ENCODE data around the gene CLMP. TPM values are rescaled to one million over a fixed set of nuclear protein-coding genes. Genes with fewer than 3 reads are reported as not detected.

The CLMP gene
- total RNA-seq, 1 donor from 2014 or later = 2.3 TPM

DNA sequence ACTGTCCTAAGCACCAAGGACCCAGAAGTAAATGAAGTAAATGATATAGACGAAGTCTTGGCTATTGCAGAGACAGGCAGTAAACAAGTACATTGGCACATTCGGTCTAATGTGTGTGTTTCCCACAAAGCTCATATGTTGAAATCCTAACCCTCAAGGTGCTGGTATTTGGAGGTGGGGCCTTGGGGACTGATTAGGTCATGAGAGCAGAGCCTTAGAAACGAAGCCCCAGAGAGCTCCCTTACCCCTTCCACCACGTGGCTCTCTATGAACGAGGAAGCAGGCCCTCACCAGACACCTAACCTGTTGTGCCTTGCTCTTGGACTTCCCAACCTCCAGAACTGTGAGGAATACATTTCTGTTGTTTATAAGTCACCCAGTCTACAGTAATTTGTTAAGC is 14.9 kb downstream of the CLMP start:
- Mint-ChIP-seq H3K4me3 (ENCODE audit: low read depth) (no peak overlapping the region), H3K4me1 (ENCODE audit: low read depth) (peaks cover 7% of the 10 kb centered on the region), H3K9me3 (ENCODE audit: low read depth) (no peaks in the 10 kb centered on the region), H3K36me3 (ENCODE audit: insufficient read depth) (no peaks in the 10 kb centered on the region), H3K27me3 (peaks cover 23% of the 10 kb centered on the region), H3K27ac (no peak overlapping the region)
- no peak for DNase-seq (ENCODE audit: low spot score, unreplicated experiment)
- TF ChIP-seq CTCF (IDR thresholded peaks at IDR 0.05; ENCODE audit: unreplicated experiment) = no peak

- no peaks in the 10 kb centered on the region for H3K9me3 Mint-ChIP-seq (ENCODE audit: low read depth)
- no peak overlapping the region for H3K4me3 Mint-ChIP-seq (ENCODE audit: low read depth)
- peaks cover 20% of the 10 kb centered on the region for H3K27me3 Mint-ChIP-seq
- no peak overlapping the region for H3K27ac Mint-ChIP-seq
- DNase-seq (ENCODE audit: low spot score, unreplicated experiment) = no peak
- no peaks in the 10 kb centered on the region for H3K36me3 Mint-ChIP-seq (ENCODE audit: insufficient read depth)
- TF ChIP-seq CTCF (IDR thresholded peaks at IDR 0.05; ENCODE audit: unreplicated experiment) = no peak
- H3K4me1 Mint-ChIP-seq (ENCODE audit: low read depth) = peaks cover 2% of the 10 kb centered on the region
Measured at GRCh38 chr11:123179586-123179985, 15.5 kb downstream of the CLMP start.

DNA sequence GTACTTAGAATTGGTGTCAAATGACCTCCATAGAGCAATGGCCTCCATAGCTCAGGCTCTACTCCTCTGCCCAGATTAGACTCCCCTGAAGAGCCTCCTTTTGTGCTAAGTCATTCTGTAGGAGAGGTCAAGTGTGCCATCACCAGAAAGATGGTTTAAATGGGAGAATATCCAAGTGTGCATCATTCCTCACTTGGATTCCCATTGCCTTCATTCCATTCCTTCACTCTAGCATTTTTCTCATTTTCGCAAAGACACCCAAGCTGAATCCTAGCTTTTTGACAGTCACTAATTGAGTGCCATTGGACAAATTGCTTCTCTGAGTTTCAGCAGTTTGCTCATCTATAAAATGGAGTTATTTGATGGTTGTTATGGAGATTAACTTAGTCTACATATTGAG is 16.9 kb downstream of the CLMP start:
- H3K4me1 Mint-ChIP-seq (ENCODE audit: low read depth) = no peaks in the 10 kb centered on the region
- H3K27me3 Mint-ChIP-seq = peaks cover 20% of the 10 kb centered on the region
- TF ChIP-seq CTCF (IDR thresholded peaks at IDR 0.05; ENCODE audit: unreplicated experiment) = no peak

DNA sequence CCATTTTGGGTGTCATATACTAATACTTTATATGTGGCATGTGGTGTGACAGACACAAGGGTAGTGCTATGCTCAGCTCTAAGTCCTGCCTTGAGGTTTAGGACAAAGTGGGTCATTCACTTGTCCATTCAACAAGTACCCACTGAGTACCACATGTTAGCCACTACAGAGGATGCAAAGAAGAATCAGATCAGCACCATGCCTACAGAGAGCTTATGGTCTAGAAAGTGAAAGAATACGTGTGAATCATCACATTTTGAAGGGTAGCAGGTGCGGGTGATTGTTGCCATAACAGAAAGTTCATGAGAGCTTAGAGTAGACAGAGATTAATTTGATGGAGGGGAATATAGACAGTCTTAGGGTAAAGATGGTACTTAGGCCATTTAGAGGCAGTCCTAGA is 18.3 kb downstream of the CLMP start:
- DNase-seq (ENCODE audit: low spot score, unreplicated experiment) = no peak
- peaks cover 11% of the 10 kb centered on the region for H3K27me3 Mint-ChIP-seq
- no peaks in the 10 kb centered on the region for H3K9me3 Mint-ChIP-seq (ENCODE audit: low read depth)
- no peaks in the 10 kb centered on the region for H3K36me3 Mint-ChIP-seq (ENCODE audit: insufficient read depth)
- no peaks in the 10 kb centered on the region for H3K4me1 Mint-ChIP-seq (ENCODE audit: low read depth)
- no peak for TF ChIP-seq CTCF (IDR thresholded peaks at IDR 0.05; ENCODE audit: unreplicated experiment)
- no peak overlapping the region for H3K27ac Mint-ChIP-seq
- H3K4me3 Mint-ChIP-seq (ENCODE audit: low read depth) = no peak overlapping the region

More for the DNA sequence above, 16.9 kb downstream of the CLMP start:
- no peaks in the 10 kb centered on the region for H3K36me3 Mint-ChIP-seq (ENCODE audit: insufficient read depth)
- H3K27ac Mint-ChIP-seq = no peak overlapping the region
- H3K4me3 Mint-ChIP-seq (ENCODE audit: low read depth) = no peak overlapping the region
- no peaks in the 10 kb centered on the region for H3K9me3 Mint-ChIP-seq (ENCODE audit: low read depth)
- DNase-seq (ENCODE audit: low spot score, unreplicated experiment) = no peak

DNA sequence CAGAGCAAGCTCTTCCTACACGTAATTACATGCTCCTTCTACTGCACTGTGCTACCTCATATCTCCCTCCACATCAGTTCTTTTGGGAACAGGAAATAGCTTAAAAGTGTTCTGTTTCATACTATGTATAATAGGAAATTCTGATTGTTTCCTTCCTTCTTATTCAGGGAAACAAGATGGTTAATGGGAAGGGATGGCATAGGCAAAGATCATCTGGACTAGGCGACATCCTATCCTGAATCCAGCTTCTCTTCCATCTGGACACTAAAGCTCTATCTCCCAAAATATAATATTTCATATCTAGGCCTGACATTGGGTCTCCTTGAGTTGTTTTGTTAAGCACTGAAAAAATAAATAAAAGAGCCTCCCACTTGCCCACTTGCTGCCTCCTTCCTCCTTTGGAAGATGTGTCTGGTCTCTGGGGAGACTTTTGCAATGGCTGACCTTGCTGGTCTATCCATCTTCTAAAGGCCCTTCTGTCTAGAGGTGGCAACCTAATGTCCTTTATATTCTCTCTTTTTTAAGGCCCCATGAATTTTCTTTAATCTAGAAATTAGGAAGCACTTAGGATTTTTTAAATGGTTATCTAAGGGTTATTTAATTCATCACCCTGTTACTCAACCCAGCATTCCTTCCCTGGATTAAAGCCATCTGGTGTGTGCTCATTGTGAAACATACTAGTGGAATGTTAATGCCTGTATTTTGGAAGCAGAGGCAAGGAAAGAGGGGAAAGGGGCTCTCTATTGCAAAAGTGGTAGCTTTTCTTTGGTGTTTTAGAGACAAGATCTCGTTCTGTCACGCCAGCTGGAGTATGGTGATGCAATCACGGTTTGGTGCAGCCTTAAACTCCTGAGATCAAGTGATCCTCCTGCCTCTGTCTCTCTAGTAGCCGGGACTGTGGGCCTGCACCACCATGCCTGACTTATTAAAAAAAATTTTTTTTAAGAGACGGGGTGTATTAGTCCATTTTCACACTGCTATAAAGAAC is 20.6 kb downstream of the CLMP start:
- no peaks in the 10 kb centered on the region for H3K4me1 Mint-ChIP-seq (ENCODE audit: low read depth)
- no peak for TF ChIP-seq CTCF (IDR thresholded peaks at IDR 0.05; ENCODE audit: unreplicated experiment)
- H3K9me3 Mint-ChIP-seq (ENCODE audit: low read depth) = no peaks in the 10 kb centered on the region
- no peak overlapping the region for H3K27ac Mint-ChIP-seq
- H3K36me3 Mint-ChIP-seq (ENCODE audit: insufficient read depth) = no peaks in the 10 kb centered on the region
- H3K4me3 Mint-ChIP-seq (ENCODE audit: low read depth) = no peak overlapping the region
- peaks cover 9% of the 10 kb centered on the region for H3K27me3 Mint-ChIP-seq
- no peak for DNase-seq (ENCODE audit: low spot score, unreplicated experiment)
